ENCODE data around the gene UBE2N. TPM values are rescaled to one million over a fixed set of nuclear protein-coding genes. Genes with fewer than 3 reads are reported as not detected.

UBE2N gene
- total RNA-seq, 1 experiment from 2014 or later = 159 TPM

DNA sequence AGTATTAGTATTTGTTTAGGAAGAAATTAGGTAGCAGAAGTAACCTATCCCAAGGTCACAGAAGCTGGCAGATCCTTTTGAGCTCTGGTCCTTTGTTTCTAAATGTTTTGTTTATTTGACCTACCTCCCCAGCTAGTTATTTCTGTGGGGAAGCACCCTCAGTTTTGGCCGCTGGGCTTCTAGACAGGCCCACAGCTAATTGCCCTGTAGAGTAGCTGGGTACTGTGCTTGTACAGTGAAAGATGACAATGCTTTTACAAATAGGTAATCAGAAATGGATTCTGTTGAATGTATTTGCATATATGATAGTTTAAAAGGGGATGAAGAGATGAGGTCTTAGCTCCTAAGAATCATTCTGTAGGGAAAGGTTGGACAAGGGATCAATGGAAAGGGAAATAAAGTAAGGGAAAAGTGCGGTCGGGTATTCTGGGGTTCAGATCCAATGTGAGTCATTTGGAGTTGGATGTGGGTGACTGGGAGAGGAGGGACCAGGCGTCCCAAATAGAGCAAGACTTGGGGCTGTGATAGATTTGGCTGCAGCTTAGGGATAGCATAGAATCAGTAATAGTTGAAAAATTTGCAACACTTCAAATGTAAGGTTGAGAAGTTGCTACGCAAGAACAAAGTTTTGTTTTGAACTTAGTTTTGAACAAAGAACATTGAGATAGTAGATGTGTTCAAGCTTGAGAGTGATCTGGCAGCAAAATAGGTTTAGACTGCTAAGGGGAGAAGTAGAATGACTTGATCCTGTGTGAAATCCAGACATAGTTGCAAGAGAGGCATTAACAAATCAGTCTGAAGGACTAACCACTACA is 60.4 kb downstream of the UBE2N start:
- Mint-ChIP-seq H3K36me3 (ENCODE audit: insufficient read depth, unreplicated experiment) (peaks cover 43% of the 10 kb centered on the region), H3K4me3 (ENCODE audit: low read depth, unreplicated experiment) (peak overlapping the region; percentile 99), H3K4me1 (ENCODE audit: low read depth, unreplicated experiment) (peaks cover 45% of the 10 kb centered on the region), H3K9me3 (ENCODE audit: low read depth, unreplicated experiment) (no peaks in the 10 kb centered on the region), H3K27ac (ENCODE audit: unreplicated experiment) (no peak overlapping the region), H3K27me3 (ENCODE audit: unreplicated experiment) (no peaks in the 10 kb centered on the region)
- CTCF ChIA-PET = interaction anchor here (0.6 to 4.0 kb wide), 8 partner anchors 15 to 394 kb away, joined by 3 to 31 read pairs (median 4); no protein-coding TSS in a partner anchor
- no peak for DNase-seq
- no TSS peak for BruUV-seq (replicated peaks)
- TF ChIP-seq CTCF (IDR thresholded peaks at IDR 0.05; ENCODE audit: unreplicated experiment) = no peak
- intact Hi-C loops (cut with micrococcal nuclease; ENCODE audit: unreplicated experiment) = loop anchor here (2.0 to 5.0 kb wide), 3 partner anchors 234 to 554 kb away; no protein-coding TSS in a partner anchor

DNA sequence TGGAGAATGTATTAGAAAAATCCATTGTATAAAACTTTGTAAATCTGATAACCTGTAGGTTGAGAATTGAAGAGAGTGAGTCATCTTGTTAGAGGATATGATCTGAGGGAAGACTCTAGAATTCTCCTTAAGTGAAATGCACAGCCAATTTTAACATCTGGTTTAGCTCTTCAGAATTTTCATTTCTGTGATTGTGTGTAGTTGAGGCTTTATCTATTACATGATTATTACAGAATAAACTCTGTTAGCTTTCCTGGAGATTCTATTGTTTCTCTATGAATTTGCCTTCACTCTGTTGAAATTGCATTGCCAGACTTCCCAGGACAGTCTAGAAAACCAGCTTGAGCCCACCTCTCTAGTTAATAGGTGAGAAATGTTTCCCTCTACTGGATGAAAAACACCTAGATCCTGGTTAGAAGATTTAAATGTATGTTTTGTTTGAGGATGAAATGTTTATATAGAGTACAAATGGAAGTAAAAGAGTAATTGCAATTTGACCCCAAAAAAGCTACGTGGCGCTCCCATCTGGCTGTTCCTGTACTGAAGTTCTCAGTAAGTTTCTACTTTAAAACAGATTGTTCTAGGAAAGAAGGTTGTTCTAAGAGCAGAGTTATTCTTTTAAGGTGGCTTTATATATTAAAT is 61.1 kb downstream of the UBE2N start:
- intact Hi-C loops (cut with micrococcal nuclease; ENCODE audit: unreplicated experiment) = loop anchor here (1.0 to 5.0 kb wide), 5 partner anchors 233 to 553 kb away; no protein-coding TSS in a partner anchor
- peaks cover 46% of the 10 kb centered on the region for H3K4me1 Mint-ChIP-seq (ENCODE audit: low read depth, unreplicated experiment)
- DNase-seq = no peak
- H3K36me3 Mint-ChIP-seq (ENCODE audit: insufficient read depth, unreplicated experiment) = peaks cover 44% of the 10 kb centered on the region
- CTCF ChIA-PET = interaction anchor here (0.8 to 4.0 kb wide), 9 partner anchors 16 to 393 kb away, joined by 3 to 31 read pairs (median 3); no protein-coding TSS in a partner anchor
- H3K27ac Mint-ChIP-seq (ENCODE audit: unreplicated experiment) = peak overlapping the region; percentile 96
- H3K4me3 Mint-ChIP-seq (ENCODE audit: low read depth, unreplicated experiment) = peak overlapping the region; percentile 99
- no peak for TF ChIP-seq CTCF (IDR thresholded peaks at IDR 0.05; ENCODE audit: unreplicated experiment)
- BruUV-seq (replicated peaks) = no TSS peak
- H3K27me3 Mint-ChIP-seq (ENCODE audit: unreplicated experiment) = no peaks in the 10 kb centered on the region
- H3K9me3 Mint-ChIP-seq (ENCODE audit: low read depth, unreplicated experiment) = no peaks in the 10 kb centered on the region

DNA sequence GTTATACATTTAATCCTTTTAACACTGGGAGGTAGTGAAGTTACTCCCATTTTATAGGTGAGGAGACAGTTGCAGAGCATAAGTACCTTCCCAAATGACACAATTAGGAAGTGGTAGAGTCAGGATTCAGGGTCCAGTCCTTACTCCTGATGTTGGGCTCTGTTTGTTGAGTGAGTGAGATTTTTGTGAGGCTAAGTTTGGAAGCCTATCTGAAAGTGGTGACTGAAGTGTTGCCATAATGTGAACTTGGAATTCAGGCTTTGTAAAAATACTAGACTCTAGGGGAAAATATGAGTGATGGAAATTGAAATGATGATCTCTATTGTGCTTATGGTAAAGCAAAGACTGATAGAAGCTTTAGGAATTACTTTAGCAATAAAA is 61.8 kb downstream of the UBE2N start:
- no peak for TF ChIP-seq CTCF (IDR thresholded peaks at IDR 0.05; ENCODE audit: unreplicated experiment)
- H3K4me3 Mint-ChIP-seq (ENCODE audit: low read depth, unreplicated experiment) = peak overlapping the region; percentile 99
- BruUV-seq (replicated peaks) = no TSS peak
- H3K9me3 Mint-ChIP-seq (ENCODE audit: low read depth, unreplicated experiment) = no peaks in the 10 kb centered on the region
- peaks cover 46% of the 10 kb centered on the region for H3K4me1 Mint-ChIP-seq (ENCODE audit: low read depth, unreplicated experiment)
- DNase-seq = no peak
- intact Hi-C loops (cut with micrococcal nuclease; ENCODE audit: unreplicated experiment) = loop anchor here (1.0 to 5.0 kb wide), 5 partner anchors 233 to 553 kb away; no protein-coding TSS in a partner anchor
- CTCF ChIA-PET = interaction anchor here (0.8 to 4.0 kb wide), 10 partner anchors 17 to 392 kb away, joined by 3 to 31 read pairs (median 3); no protein-coding TSS in a partner anchor
- no peaks in the 10 kb centered on the region for H3K27me3 Mint-ChIP-seq (ENCODE audit: unreplicated experiment)
- peak overlapping the region; percentile 96 for H3K27ac Mint-ChIP-seq (ENCODE audit: unreplicated experiment)
- peaks cover 44% of the 10 kb centered on the region for H3K36me3 Mint-ChIP-seq (ENCODE audit: insufficient read depth, unreplicated experiment)

DNA sequence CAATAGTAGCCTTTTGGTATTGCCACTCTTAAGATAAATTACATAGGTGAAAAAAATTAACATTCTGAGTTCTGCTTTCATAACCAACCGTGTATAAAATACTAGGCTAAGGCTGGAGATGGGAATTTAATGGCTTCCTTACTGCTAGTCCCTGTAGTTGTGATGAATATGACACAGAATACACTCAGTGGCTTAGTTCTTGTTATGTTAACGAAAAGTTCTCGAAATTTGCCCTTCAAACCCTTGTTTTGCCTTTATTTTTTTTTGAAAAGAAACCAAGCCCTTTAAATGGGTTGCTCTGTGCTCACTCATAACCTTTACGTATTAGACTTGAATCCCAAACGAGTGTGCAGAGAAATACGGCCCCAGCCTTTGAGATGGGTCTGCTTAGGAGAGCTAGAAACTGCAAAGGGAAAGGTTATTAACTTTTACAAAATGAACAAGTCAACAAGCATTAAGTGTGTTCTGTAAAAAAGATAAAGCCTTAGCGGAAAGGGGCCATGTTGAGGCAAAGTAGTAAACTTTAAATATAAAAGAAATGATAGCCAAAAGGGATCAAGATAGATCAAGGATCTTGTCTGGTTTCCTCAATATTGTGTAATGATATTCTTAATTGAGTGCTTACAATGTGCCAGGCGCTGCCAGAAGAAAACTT is 62.3 kb downstream of the UBE2N start:
- Mint-ChIP-seq H3K36me3 (ENCODE audit: insufficient read depth, unreplicated experiment) (peaks cover 44% of the 10 kb centered on the region), H3K27me3 (ENCODE audit: unreplicated experiment) (no peaks in the 10 kb centered on the region), H3K4me3 (ENCODE audit: low read depth, unreplicated experiment) (peak overlapping the region; percentile 99), H3K9me3 (ENCODE audit: low read depth, unreplicated experiment) (no peaks in the 10 kb centered on the region), H3K27ac (ENCODE audit: unreplicated experiment) (peak overlapping the region; percentile 96), H3K4me1 (ENCODE audit: low read depth, unreplicated experiment) (peaks cover 50% of the 10 kb centered on the region)
- no peak for DNase-seq
- CTCF ChIA-PET = interaction anchor here (0.6 to 4.0 kb wide), 4 partner anchors 91 to 392 kb away, joined by 3 to 31 read pairs (median 3); no protein-coding TSS in a partner anchor
- intact Hi-C loops (cut with micrococcal nuclease; ENCODE audit: unreplicated experiment) = no loop called here
- no peak for TF ChIP-seq CTCF (IDR thresholded peaks at IDR 0.05; ENCODE audit: unreplicated experiment)
- BruUV-seq (replicated peaks) = TSS peak; percentile 58
